ENCODE results near the gene ALPP.

ALPP gene

DNA sequence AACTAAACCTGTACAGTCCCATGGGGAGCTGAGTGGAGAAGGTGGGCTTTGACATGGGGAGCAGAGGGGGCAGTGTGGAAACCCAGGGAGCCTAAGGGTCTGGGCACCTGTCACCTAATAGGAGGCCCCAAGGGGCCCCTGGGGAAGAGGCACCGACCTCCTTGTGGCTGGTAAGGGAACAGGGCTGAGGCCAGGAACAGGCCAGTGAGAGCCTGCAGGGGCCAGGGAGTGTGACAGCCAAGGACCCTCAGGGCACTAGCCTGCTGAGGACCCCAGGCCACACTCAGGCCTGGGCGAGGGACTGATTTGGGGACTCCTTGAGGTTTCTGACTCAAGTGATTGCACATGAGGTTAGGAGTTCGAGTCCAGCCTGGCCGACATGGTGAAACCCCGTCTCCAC lies 24.5 kb upstream of the ALPP start:
- TF ChIP-seq ZNF354C (tag by site-specific recombination; IDR thresholded peaks at IDR 0.05; ENCODE audit: borderline replicate concordance, low read depth) (no peak), BCL11A (tag by site-specific recombination; IDR thresholded peaks at IDR 0.05; ENCODE audit: low read depth) (no peak), ZNF132 (tag by site-specific recombination; IDR thresholded peaks at IDR 0.05; ENCODE audit: borderline replicate concordance) (no peak), ZNF561 (tag by site-specific recombination; IDR thresholded peaks at IDR 0.05; ENCODE audit: borderline replicate concordance) (no peak), ZNF146 (tag by site-specific recombination; IDR thresholded peaks at IDR 0.05) (no peak), KLF9 (tag by site-specific recombination; IDR thresholded peaks at IDR 0.05; ENCODE audit: low read depth) (no peak), HOXA7 (CRISPR knock-in tag; IDR thresholded peaks at IDR 0.05; ENCODE audit: borderline replicate concordance) (no peak)
- TF ChIP-seq, protein P1, sequence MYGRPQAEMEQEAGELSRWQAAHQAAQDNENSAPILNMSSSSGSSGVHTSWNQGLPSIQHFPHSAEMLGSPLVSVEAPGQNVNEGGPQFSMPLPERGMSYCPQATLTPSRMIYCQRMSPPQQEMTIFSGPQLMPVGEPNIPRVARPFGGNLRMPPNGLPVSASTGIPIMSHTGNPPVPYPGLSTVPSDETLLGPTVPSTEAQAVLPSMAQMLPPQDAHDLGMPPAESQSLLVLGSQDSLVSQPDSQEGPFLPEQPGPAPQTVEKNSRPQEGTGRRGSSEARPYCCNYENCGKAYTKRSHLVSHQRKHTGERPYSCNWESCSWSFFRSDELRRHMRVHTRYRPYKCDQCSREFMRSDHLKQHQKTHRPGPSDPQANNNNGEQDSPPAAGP (tag by site-specific recombination; IDR thresholded peaks at IDR 0.05): no peak
- TF ChIP-seq, protein P2, sequence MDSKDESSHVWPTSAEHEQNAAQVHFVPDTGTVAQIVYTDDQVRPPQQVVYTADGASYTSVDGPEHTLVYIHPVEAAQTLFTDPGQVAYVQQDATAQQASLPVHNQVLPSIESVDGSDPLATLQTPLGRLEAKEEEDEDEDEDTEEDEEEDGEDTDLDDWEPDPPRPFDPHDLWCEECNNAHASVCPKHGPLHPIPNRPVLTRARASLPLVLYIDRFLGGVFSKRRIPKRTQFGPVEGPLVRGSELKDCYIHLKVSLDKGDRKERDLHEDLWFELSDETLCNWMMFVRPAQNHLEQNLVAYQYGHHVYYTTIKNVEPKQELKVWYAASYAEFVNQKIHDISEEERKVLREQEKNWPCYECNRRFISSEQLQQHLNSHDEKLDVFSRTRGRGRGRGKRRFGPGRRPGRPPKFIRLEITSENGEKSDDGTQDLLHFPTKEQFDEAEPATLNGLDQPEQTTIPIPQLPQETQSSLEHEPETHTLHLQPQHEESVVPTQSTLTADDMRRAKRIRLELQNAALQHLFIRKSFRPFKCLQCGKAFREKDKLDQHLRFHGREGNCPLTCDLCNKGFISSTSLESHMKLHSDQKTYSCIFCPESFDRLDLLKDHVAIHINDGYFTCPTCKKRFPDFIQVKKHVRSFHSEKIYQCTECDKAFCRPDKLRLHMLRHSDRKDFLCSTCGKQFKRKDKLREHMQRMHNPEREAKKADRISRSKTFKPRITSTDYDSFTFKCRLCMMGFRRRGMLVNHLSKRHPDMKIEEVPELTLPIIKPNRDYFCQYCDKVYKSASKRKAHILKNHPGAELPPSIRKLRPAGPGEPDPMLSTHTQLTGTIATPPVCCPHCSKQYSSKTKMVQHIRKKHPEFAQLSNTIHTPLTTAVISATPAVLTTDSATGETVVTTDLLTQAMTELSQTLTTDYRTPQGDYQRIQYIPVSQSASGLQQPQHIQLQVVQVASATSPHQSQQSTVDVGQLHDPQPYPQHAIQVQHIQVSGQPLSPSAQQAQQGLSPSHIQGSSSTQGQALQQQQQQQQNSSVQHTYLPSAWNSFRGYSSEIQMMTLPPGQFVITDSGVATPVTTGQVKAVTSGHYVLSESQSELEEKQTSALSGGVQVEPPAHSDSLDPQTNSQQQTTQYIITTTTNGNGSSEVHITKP (tag by site-specific recombination; IDR thresholded peaks at IDR 0.05): no peak
- H3K27ac ChIP-seq (ENCODE audit: extremely low read depth, low read depth, low read length): no peak overlapping the region
- no peaks in the 10 kb centered on the region for H3K9me3 ChIP-seq (ENCODE audit: control insufficient read depth, insufficient read depth, low read depth, low read length)
- no peaks in the 10 kb centered on the region for H3K4me1 ChIP-seq (ENCODE audit: control insufficient read depth, insufficient read depth, low read length)
- POLR2A ChIA-PET: no interaction called here
- H3K36me3 ChIP-seq (ENCODE audit: control insufficient read depth in 2 of 2, insufficient read depth in 1 of 2, low read length in 2 of 2): no peaks in the 10 kb centered on the region
- H3K4me3 ChIP-seq (ENCODE audit: low read depth, low read length): no peak overlapping the region
- CTCF ChIA-PET: no interaction called here

- Histone ChIP-seq H3K4me1 (ENCODE audit: control insufficient read depth, insufficient read depth, low read length) (no peaks in the 10 kb centered on the region), H3K27ac (ENCODE audit: extremely low read depth, low read depth, low read length) (no peak overlapping the region), H3K4me3 (ENCODE audit: low read depth, low read length) (no peak overlapping the region), H3K9me3 (ENCODE audit: control insufficient read depth, insufficient read depth, low read depth, low read length) (no peaks in the 10 kb centered on the region), H3K36me3 (ENCODE audit: control insufficient read depth in 2 of 2, insufficient read depth in 1 of 2, low read length in 2 of 2) (no peaks in the 10 kb centered on the region)
- ChIA-PET CTCF (interaction anchor here (0.5 kb wide), 1 partner anchor 187 kb away, joined by 3 read pairs; no protein-coding TSS in a partner anchor), POLR2A (no interaction called here)
- TF ChIP-seq ZNF677 (tag by site-specific recombination; IDR thresholded peaks at IDR 0.05) (no peak), PRDM1 (tag by site-specific recombination; IDR thresholded peaks at IDR 0.05) (no peak), SALL2 (tag by site-specific recombination; IDR thresholded peaks at IDR 0.05; ENCODE audit: borderline replicate concordance) (no peak), ZNF157 (tag by site-specific recombination; IDR thresholded peaks at IDR 0.05) (no peak), MZF1 (tag by site-specific recombination; IDR thresholded peaks at IDR 0.05; ENCODE audit: borderline replicate concordance) (no peak), ZNF280D (tag by site-specific recombination; IDR thresholded peaks at IDR 0.05) (no peak)
These were observed 16.9 kb upstream of the ALPP start for GRCh38 chr2:232361646-232362045.

All from HEK293 (cell line).